Suppressor macrophage treated with lipopolysaccharide for 4 hours (primary cell): Measurements from ENCODE around the gene OR2AG2.
A peak's percentile ranks its signal among the peaks of the same experiment; 100 is the strongest.
"Not testable (repeated sequence)": the region's sequence is repeated elsewhere in the genome, so short reads cannot be mapped to it uniquely, and the experiment has no call there.

Experiments used
- DNase-seq: peaks from one replicate; pipeline ENCODE4 v3.0.0-alpha.2; 2020

The OR2AG2 gene

GRCh38 chr11:6771926-6772893 is at the start of gene OR2AG2:
Gene OR2AG2, minus strand, starts transcription at chr11:6771976. Its CDS starts 3,019 bp downstream, at chr11:6768957.
- peak; percentile 77 for DNase-seq

GRCh38 chr11:6818967-6819366 is 47.2 kb upstream of the OR2AG2 start:
- DNase-seq: no peak

- DNase-seq: no peak
Observed at GRCh38 chr11:6817694-6818093, 45.9 kb upstream of the OR2AG2 start.

GRCh38 chr11:6813656-6814055 is 41.9 kb upstream of the OR2AG2 start:
- no peak for DNase-seq

GRCh38 chr11:6812390-6813005 is 40.7 kb upstream of the OR2AG2 start:
- DNase-seq: peak; percentile 64

- not testable (repeated sequence) for DNase-seq
Observed at GRCh38 chr11:6801075-6801474, 29.3 kb upstream of the OR2AG2 start.

GRCh38 chr11:6799402-6799801 is 27.6 kb upstream of the OR2AG2 start, which contains the start of gene OR6A2:
Gene OR6A2, minus strand, starts transcription at chr11:6799689. Its CDS starts 3,981 bp downstream, at chr11:6795708.
- peak; percentile 22 for DNase-seq

GRCh38 chr11:6794639-6795038 is 22.9 kb upstream of the OR2AG2 start:
- no peak for DNase-seq

- DNase-seq: no peak
Observed at GRCh38 chr11:6790546-6790945, 18.8 kb upstream of the OR2AG2 start.

- no peak for DNase-seq
Observed at GRCh38 chr11:6782720-6783119, 10.9 kb upstream of the OR2AG2 start, which contains the start of gene OR2AG1. Gene OR2AG1, plus strand, starts transcription at chr11:6783020. Its CDS starts 2,018 bp downstream, at chr11:6785038.

- DNase-seq: no peak
Observed at GRCh38 chr11:6780829-6781228, 9.1 kb upstream of the OR2AG2 start.

- peak; percentile 8 for DNase-seq
Observed at GRCh38 chr11:6778518-6778917, 6.7 kb upstream of the OR2AG2 start.

- DNase-seq: peak; percentile 70
Observed at GRCh38 chr11:6757373-6757967, 14.3 kb downstream of the OR2AG2 start.

- no peak for DNase-seq
Observed at GRCh38 chr11:6755953-6756347, 15.8 kb downstream of the OR2AG2 start.

GRCh38 chr11:6755303-6755952 is 16.3 kb downstream of the OR2AG2 start:
- DNase-seq: peak; percentile 69

- no peak for DNase-seq
Observed at GRCh38 chr11:6747097-6747668, 24.6 kb downstream of the OR2AG2 start.

- DNase-seq: no peak
Observed at GRCh38 chr11:6746626-6747025, 25.1 kb downstream of the OR2AG2 start.

- peak; percentile 63 for DNase-seq
Observed at GRCh38 chr11:6746086-6746618, 25.6 kb downstream of the OR2AG2 start.

GRCh38 chr11:6745465-6746015 is 26.2 kb downstream of the OR2AG2 start:
- peak; percentile 36 for DNase-seq

GRCh38 chr11:6745018-6745417 is 26.8 kb downstream of the OR2AG2 start:
- no peak for DNase-seq

GRCh38 chr11:6742260-6742659 is 29.5 kb downstream of the OR2AG2 start:
- DNase-seq: no peak

GRCh38 chr11:6738590-6738989 is 33.2 kb downstream of the OR2AG2 start:
- no peak for DNase-seq
